ENCODE data around the gene PRKAG2.
"Not testable (repeated sequence)": the region's sequence is repeated elsewhere in the genome, so short reads cannot be mapped to it uniquely, and the experiment has no call there.

The PRKAG2 gene

GRCh38 chr7:151568956-151569940, 307.7 kb downstream of the PRKAG2 start:
- no peak for DNase-seq

- DNase-seq: no peak
Observed at GRCh38 chr7:151566897-151567320, 310.0 kb downstream of the PRKAG2 start.

DNA sequence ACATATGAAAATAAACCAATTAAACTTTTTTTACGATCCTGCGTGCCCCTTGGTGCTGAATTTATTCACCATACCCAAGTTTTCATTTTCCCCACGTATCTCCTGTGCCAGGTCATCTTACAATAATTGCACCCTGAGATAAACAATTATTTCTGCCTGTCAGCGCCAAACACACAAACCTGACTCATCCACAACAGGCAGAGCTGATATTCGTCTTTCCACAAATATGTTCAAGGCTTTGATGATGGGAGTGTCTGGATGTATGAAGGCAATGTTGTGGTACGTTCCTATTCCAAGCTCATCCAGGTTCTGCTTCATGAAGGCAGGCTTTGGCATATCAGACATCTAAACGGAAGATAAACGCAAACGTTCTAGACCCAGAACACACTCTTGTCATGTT, 311.4 kb downstream of the PRKAG2 start:
- DNase-seq: no peak

GRCh38 chr7:151560243-151560642, 316.7 kb downstream of the PRKAG2 start:
- DNase-seq: no peak

DNA sequence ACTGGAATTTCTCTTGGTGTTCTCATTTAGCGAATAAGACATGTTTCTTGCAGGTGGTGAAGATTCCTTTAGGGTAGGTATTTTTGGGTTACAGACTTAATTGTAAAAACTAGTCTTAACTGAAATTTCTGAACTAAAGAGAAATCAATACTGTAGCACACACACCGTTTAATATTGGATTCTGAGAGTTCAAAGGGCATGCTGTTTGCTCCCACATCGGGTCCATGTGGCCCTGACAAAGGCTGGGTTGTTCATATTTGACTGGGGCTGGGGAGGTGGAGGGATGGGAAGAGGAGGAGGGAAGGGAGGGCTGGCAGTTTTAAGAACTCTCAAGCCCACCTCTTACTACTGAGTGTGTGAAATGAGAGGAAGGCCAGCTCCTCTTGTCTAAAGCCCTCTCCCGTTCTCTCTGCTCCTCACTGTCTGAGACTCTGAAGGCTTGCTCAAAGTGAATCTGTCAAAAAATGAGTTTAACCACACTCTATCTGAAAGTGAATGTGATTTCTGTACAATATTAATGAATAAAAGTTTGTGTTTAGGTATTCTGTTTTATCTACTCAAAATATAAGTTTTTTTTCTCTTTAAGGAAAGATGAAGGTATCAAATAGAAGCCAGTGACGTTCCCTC, 317.2 kb downstream of the PRKAG2 start:
- no peak for DNase-seq

GRCh38 chr7:151558575-151558974, 318.3 kb downstream of the PRKAG2 start:
- no peak for DNase-seq

GRCh38 chr7:151556592-151556991, 320.3 kb downstream of the PRKAG2 start:
- no peak for DNase-seq

- DNase-seq: no peak
Observed at GRCh38 chr7:151553356-151553755, 323.6 kb downstream of the PRKAG2 start.

DNA sequence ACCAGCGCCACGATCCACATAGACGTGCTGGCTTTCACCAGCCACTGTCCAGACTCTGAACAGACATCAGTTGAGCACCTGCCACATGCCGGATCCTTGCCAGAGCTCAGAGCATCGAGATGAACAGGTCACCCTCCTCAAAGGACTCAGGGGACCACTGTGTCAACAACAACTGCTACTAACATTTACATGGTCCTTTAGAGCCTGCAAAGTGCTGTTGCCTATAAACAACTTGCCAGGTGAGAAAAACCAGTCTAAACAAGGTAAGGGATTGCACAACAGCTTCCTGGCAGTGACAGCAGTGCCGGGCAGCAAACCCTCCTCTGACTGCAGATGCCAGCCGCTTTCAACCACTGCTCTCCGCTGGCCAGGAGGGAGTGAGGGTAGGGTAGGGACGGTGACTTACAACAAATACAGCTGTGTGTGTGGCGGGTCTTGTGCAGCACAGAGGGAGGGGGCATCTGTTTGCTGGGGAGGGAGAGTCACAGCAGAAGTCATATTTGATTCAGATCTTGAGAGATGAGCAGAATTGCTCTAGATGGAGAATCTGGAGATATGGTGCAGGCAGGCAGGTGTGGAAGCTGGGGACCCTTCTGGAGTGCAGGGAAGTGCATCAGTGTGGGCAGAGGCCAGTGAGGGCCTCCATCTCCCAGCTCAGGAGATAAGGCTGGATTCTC, 324.4 kb downstream of the PRKAG2 start:
- DNase-seq: no peak

GRCh38 chr7:151551820-151552219, 325.1 kb downstream of the PRKAG2 start:
- DNase-seq: no peak

- no peak for DNase-seq
Observed at GRCh38 chr7:151550656-151551286, 326.1 kb downstream of the PRKAG2 start.

- no peak for DNase-seq
Observed at GRCh38 chr7:151549644-151550043, 327.3 kb downstream of the PRKAG2 start.

DNA sequence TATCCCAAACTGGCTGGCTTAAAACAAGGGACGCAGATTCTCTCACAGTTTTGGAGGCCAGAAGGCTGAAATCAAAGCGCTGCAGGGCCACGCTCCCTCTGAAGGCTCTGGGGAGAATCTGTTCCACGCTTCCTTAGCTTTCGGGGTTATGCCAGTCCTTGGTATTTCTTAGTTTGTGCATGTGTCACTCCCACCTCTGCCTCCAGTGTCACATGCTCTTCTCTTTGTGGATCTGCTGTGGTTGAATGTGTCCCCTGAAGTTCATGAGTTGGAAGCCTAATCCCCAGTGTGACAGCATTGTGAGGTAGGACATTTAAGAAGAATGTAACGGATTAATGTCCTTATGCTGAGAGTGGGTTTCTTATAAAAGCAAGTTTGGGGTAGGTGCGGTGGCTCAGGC, 327.8 kb downstream of the PRKAG2 start:
- DNase-seq: no peak

- DNase-seq: no peak
Observed at GRCh38 chr7:151544183-151544582, 332.7 kb downstream of the PRKAG2 start.

- no peak for DNase-seq
Observed at GRCh38 chr7:151542606-151543130, 334.2 kb downstream of the PRKAG2 start.

GRCh38 chr7:151541709-151542499, 335.0 kb downstream of the PRKAG2 start:
- no peak for DNase-seq

- DNase-seq: no peak
Observed at GRCh38 chr7:151540146-151540545, 336.8 kb downstream of the PRKAG2 start.

GRCh38 chr7:151539088-151539671, 337.7 kb downstream of the PRKAG2 start:
- no peak for DNase-seq

- DNase-seq: no peak
Observed at GRCh38 chr7:151537818-151538561, 338.9 kb downstream of the PRKAG2 start.

- not testable (repeated sequence) for DNase-seq
Observed at GRCh38 chr7:151536178-151536577, 340.7 kb downstream of the PRKAG2 start.

DNA sequence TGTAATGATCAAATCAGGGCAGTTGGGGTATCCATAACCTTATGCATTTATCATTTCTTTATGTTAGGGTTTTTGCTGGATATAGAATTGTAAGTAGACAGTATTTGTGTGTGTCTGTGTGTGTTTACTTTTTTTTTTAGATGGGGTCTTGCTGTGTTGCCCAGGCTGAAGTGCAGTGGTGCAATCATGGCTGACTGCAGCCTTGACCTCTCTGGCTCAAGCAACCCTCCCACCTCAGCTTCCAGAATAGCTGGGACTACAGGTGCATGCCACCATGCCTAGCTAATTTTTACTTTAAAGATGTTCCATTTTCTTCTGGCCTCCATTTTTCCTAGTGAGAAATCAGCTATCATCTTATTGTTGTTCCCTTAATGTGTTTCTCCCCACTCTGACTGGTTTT, 347.1 kb downstream of the PRKAG2 start:
- DNase-seq: no peak
